ENCODE data around the gene CLCN1.
A peak's percentile ranks its signal among the peaks of the same experiment; 100 is the strongest.

CLCN1 gene

DNA sequence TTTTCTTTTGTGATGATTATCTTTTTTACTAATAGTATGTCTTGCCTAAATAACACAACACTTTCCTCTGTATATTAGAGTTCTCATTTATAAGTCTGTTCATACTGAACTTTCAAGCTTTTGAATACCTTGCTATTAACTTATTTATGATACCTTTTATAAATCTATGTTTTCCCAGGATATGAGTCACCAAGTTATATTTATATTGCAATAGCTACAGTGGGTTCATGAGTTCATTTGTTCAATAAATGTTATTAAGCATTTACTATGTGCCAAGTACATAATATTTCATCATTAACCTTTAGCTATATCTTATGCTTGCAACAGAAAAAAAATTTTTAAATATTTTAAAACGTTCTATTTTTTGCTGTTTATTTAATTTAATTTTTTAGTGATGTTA lies 18.3 kb downstream of the CLCN1 start:
- Histone ChIP-seq H3K9me3 (ENCODE audit: control insufficient read depth, insufficient read depth, low read length) (no peaks in the 10 kb centered on the region), H3K4me1 (ENCODE audit: control insufficient read depth, insufficient read depth, low read length) (no peaks in the 10 kb centered on the region)

DNA sequence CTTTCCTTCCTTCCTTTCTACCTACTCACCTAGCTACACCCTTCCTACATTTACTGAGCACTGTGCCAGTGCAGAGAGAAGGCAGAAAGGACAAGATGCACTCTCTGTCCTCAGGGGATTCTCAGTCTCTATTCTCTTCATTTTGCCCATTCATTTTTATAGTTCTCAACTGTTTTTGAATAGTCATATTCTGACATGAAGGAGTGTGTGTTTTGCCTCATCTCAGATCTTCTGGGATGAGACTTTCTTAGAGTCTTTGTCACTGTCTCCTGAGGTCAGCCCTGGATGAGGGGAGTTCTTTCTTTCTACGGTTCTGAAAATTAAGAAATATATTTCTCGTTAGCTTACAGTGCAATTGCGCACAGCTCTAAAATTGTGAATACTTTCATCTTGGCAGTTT lies 21.3 kb downstream of the CLCN1 start:
- H3K36me3 ChIP-seq (ENCODE audit: control insufficient read depth, insufficient read depth, low read length), result no peaks in the 10 kb centered on the region
- no peak overlapping the region for H3K9ac ChIP-seq (ENCODE audit: low read depth, low read length)
- H3K9me3 ChIP-seq (ENCODE audit: control insufficient read depth, insufficient read depth, low read length), result no peaks in the 10 kb centered on the region
- no peak overlapping the region for H3K4me3 ChIP-seq (ENCODE audit: low read depth, low read length)
- H3K27ac ChIP-seq (ENCODE audit: low read depth, low read length), result no peak overlapping the region
- no peaks in the 10 kb centered on the region for H3K4me1 ChIP-seq (ENCODE audit: control insufficient read depth, insufficient read depth, low read length)
- H3K27me3 ChIP-seq (ENCODE audit: control insufficient read depth, insufficient read depth, low read length), result no peaks in the 10 kb centered on the region

More for the DNA sequence above, 18.3 kb downstream of the CLCN1 start:
- Histone ChIP-seq H3K27ac (ENCODE audit: low read depth, low read length) (no peak overlapping the region), H3K9ac (ENCODE audit: low read depth, low read length) (no peak overlapping the region), H3K27me3 (ENCODE audit: control insufficient read depth, insufficient read depth, low read length) (no peaks in the 10 kb centered on the region), H3K36me3 (ENCODE audit: control insufficient read depth, insufficient read depth, low read length) (no peaks in the 10 kb centered on the region), H3K4me3 (ENCODE audit: low read depth, low read length) (no peak overlapping the region)

DNA sequence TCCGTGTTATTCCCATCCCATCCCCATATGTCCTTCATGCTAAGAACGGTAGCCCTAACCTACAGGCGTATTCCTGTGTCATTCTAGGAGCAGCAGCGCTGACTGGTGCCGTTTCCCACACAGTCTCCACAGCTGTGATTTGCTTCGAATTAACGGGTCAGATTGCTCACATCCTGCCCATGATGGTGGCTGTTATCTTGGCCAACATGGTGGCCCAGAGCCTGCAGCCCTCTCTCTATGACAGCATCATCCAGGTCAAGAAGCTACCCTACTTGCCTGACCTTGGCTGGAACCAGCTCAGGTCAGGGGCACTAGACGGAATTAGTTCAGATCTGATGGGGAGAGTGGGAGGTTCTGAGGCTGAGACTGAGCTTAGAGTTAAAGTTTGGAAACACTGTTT lies 25.9 kb downstream of the CLCN1 start:
- Histone ChIP-seq H3K36me3 (ENCODE audit: control insufficient read depth, insufficient read depth, low read length) (no peaks in the 10 kb centered on the region), H3K9ac (ENCODE audit: low read depth, low read length) (no peak overlapping the region), H3K9me3 (ENCODE audit: control insufficient read depth, insufficient read depth, low read length) (no peaks in the 10 kb centered on the region), H3K27ac (ENCODE audit: low read depth, low read length) (no peak overlapping the region), H3K4me1 (ENCODE audit: control insufficient read depth, insufficient read depth, low read length) (peaks cover 4% of the 10 kb centered on the region), H3K27me3 (ENCODE audit: control insufficient read depth, insufficient read depth, low read length) (peaks cover 7% of the 10 kb centered on the region), H3K4me3 (ENCODE audit: low read depth, low read length) (no peak overlapping the region)

DNA sequence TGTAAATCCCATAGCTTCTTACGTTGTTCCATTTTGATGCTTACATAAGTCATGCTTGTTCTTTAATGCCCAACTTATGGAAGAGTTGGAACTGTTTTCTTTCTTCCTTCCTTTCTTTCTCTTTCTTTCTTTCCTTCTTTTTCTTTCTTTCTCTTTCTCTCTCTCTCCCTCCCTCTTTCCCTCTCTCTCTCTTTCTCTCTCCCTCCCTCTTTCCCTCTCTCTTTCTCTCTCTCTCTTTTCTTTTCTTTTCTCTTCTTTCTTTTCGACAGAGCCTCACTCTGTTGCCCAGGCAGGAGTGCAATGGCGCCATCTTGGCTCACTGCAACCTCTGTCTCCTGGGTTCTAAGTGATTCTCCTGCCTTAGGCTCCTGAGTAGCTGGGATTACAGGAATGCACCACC lies 27.7 kb downstream of the CLCN1 start:
- H3K4me3 ChIP-seq (ENCODE audit: low read depth, low read length), result no peak overlapping the region
- no peaks in the 10 kb centered on the region for H3K36me3 ChIP-seq (ENCODE audit: control insufficient read depth, insufficient read depth, low read length)
- no peaks in the 10 kb centered on the region for H3K9me3 ChIP-seq (ENCODE audit: control insufficient read depth, insufficient read depth, low read length)
- no peak overlapping the region for H3K9ac ChIP-seq (ENCODE audit: low read depth, low read length)
- peaks cover 9% of the 10 kb centered on the region for H3K27me3 ChIP-seq (ENCODE audit: control insufficient read depth, insufficient read depth, low read length)
- H3K4me1 ChIP-seq (ENCODE audit: control insufficient read depth, insufficient read depth, low read length), result peaks cover 4% of the 10 kb centered on the region
- no peak overlapping the region for H3K27ac ChIP-seq (ENCODE audit: low read depth, low read length)

DNA sequence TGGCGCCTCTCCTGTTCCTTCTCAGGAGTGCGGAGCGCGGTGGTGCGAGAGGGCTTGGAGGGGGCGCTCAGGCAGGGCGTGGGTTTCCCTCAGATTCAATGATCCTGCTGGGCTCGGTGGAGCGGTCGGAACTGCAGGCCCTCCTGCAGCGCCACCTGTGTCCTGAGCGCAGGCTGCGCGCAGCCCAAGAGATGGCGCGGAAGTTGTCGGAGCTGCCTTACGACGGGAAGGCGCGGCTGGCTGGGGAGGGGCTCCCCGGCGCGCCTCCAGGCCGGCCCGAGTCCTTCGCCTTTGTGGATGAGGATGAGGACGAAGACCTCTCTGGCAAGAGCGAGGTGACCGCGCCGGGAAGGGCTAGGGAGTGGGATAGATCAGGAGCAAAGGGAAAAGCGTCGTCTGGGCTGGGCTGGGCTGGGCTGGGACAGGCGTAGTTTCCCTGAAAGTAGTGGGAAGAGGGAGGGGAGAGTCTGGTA lies 29.6 kb downstream of the CLCN1 start:
- H3K27ac ChIP-seq (ENCODE audit: low read depth, low read length), result peak overlapping the region; percentile 29
- peaks cover 9% of the 10 kb centered on the region for H3K27me3 ChIP-seq (ENCODE audit: control insufficient read depth, insufficient read depth, low read length)
- H3K9ac ChIP-seq (ENCODE audit: low read depth, low read length), result no peak overlapping the region
- no peaks in the 10 kb centered on the region for H3K36me3 ChIP-seq (ENCODE audit: control insufficient read depth, insufficient read depth, low read length)
- peak overlapping the region; percentile 51 for H3K4me3 ChIP-seq (ENCODE audit: low read depth, low read length)
- peaks cover 4% of the 10 kb centered on the region for H3K4me1 ChIP-seq (ENCODE audit: control insufficient read depth, insufficient read depth, low read length)
- no peaks in the 10 kb centered on the region for H3K9me3 ChIP-seq (ENCODE audit: control insufficient read depth, insufficient read depth, low read length)

DNA sequence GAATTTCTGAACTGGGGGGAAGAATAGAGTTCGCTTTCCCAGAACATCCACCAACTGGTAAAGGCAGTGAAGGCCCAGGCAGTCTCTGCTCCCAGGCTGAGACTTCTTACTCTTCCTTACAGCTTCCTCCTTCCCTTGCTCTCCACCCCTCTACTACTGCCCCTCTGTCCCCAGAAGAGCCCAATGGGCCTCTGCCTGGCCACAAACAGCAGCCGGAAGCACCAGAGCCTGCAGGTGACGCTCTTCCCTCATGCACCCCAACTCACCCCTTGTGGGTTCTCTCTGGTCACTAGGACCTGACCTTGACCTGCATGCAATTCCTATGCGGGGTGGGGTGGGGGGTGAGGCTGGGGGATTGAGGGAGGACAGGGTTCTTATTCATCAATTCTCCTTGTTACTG lies 30.1 kb downstream of the CLCN1 start:
- no peaks in the 10 kb centered on the region for H3K36me3 ChIP-seq (ENCODE audit: control insufficient read depth, insufficient read depth, low read length)
- peak overlapping the region; percentile 51; the same call in 1 of the 2 replicates for H3K4me3 ChIP-seq (ENCODE audit: low read depth, low read length)
- peaks cover 9% of the 10 kb centered on the region for H3K27me3 ChIP-seq (ENCODE audit: control insufficient read depth, insufficient read depth, low read length)
- no peak overlapping the region for H3K27ac ChIP-seq (ENCODE audit: low read depth, low read length)
- H3K4me1 ChIP-seq (ENCODE audit: control insufficient read depth, insufficient read depth, low read length), result peaks cover 4% of the 10 kb centered on the region
- no peaks in the 10 kb centered on the region for H3K9me3 ChIP-seq (ENCODE audit: control insufficient read depth, insufficient read depth, low read length)
- H3K9ac ChIP-seq (ENCODE audit: low read depth, low read length), result no peak overlapping the region

DNA sequence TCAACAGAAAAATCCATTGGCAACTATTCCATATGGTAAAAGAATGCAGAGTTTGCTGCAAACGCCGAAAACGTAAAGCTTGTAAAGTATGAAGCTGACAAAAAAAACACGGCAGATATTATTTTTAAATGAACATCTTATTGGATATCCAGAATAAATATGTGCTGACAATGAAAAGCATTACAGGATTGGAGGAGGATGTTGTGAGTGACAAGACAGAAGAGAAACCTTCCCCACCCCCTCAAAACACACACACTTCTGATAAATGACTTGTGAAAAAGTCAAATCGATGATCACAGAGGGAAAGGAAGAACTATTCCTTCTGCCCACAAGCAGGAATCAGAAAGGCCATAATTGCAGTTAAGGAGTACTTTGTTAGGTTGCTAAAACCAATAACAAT lies 32.0 kb downstream of the CLCN1 start:
- no peak overlapping the region for H3K4me3 ChIP-seq (ENCODE audit: low read depth, low read length)
- H3K9me3 ChIP-seq (ENCODE audit: control insufficient read depth, insufficient read depth, low read length), result no peaks in the 10 kb centered on the region
- peaks cover 9% of the 10 kb centered on the region for H3K27me3 ChIP-seq (ENCODE audit: control insufficient read depth, insufficient read depth, low read length)
- H3K9ac ChIP-seq (ENCODE audit: low read depth, low read length), result no peak overlapping the region
- peaks cover 4% of the 10 kb centered on the region for H3K4me1 ChIP-seq (ENCODE audit: control insufficient read depth, insufficient read depth, low read length)
- no peak overlapping the region for H3K27ac ChIP-seq (ENCODE audit: low read depth, low read length)
- no peaks in the 10 kb centered on the region for H3K36me3 ChIP-seq (ENCODE audit: control insufficient read depth, insufficient read depth, low read length)

DNA sequence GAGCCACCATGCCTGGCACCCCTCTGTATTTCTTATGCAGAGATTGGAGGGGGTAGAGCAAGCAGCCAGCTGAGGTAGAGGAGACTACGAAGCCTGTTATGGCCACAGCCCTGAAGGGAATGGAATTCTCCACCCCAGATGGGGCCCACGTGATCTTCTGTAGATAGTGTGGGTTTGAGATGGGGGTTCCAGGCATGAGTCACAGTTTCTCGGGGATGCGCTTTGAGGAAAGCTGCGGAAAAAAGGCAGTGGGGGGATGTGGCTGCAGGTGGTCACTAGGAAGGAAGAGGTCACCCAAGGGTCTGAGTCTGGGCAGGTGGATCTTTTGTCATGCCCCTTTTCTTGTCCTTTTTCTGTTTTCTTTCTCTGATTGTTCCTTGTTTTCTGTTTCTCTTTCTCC lies 35.1 kb downstream of the CLCN1 start:
- Histone ChIP-seq H3K27ac (ENCODE audit: low read depth, low read length) (no peak overlapping the region), H3K4me1 (ENCODE audit: control insufficient read depth, insufficient read depth, low read length) (no peaks in the 10 kb centered on the region; the same call in 1 of the 2 replicates), H3K27me3 (ENCODE audit: control insufficient read depth, insufficient read depth, low read length) (peaks cover 9% of the 10 kb centered on the region), H3K36me3 (ENCODE audit: control insufficient read depth, insufficient read depth, low read length) (peaks cover 5% of the 10 kb centered on the region), H3K9ac (ENCODE audit: low read depth, low read length) (no peak overlapping the region), H3K4me3 (ENCODE audit: low read depth, low read length) (no peak overlapping the region), H3K9me3 (ENCODE audit: control insufficient read depth, insufficient read depth, low read length) (no peaks in the 10 kb centered on the region)

DNA sequence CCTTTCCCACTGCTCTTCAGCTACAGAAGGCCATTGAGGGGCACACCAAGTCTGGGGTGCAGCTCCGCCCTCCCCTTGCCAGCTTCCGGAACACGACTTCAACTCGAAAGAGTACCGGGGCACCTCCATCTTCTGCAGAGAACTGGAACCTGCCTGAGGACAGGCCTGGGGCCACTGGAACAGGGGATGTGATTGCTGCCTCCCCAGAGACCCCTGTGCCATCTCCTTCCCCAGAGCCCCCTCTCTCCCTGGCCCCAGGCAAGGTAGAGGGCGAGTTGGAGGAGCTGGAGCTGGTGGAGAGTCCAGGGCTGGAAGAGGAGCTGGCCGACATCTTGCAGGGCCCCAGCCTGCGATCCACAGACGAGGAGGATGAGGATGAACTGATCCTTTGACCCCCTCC lies 35.7 kb downstream of the CLCN1 start:
- Histone ChIP-seq H3K9me3 (ENCODE audit: control insufficient read depth, insufficient read depth, low read length) (no peaks in the 10 kb centered on the region), H3K36me3 (ENCODE audit: control insufficient read depth, insufficient read depth, low read length) (peaks cover 10% of the 10 kb centered on the region), H3K27ac (ENCODE audit: low read depth, low read length) (no peak overlapping the region), H3K4me3 (ENCODE audit: low read depth, low read length) (no peak overlapping the region), H3K27me3 (ENCODE audit: control insufficient read depth, insufficient read depth, low read length) (peaks cover 5% of the 10 kb centered on the region), H3K9ac (ENCODE audit: low read depth, low read length) (no peak overlapping the region), H3K4me1 (ENCODE audit: control insufficient read depth, insufficient read depth, low read length) (no peaks in the 10 kb centered on the region; the same call in 1 of the 2 replicates)

DNA sequence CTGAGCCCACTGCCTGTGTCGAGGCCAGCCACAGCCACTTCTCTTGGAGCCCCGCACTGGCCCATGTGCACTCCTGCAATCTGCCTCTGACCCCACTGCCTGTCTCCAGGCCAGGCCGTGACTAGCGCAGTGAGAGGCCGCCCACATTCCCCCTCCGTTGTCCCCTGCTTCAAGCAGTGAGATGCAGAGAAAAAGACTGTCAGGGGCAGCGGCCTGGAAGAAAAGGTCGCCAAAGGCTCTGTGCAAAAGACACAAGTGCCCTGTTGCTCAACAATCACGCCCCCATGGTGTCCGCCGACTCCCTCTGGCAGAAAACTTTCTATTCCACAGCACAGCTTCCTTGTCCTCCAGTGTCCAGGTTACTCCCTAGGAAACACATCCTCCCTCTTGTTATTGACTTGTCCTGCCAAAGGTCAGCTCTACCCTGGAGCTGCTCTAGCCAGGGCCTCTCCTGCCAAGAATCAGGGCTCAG lies 36.7 kb downstream of the CLCN1 start:
- no peaks in the 10 kb centered on the region for H3K9me3 ChIP-seq (ENCODE audit: control insufficient read depth, insufficient read depth, low read length)
- no peaks in the 10 kb centered on the region; the same call in 1 of the 2 replicates for H3K4me1 ChIP-seq (ENCODE audit: control insufficient read depth, insufficient read depth, low read length)
- no peak overlapping the region for H3K4me3 ChIP-seq (ENCODE audit: low read depth, low read length)
- peaks cover 17% of the 10 kb centered on the region for H3K36me3 ChIP-seq (ENCODE audit: control insufficient read depth, insufficient read depth, low read length)
- no peak overlapping the region for H3K9ac ChIP-seq (ENCODE audit: low read depth, low read length)
- H3K27me3 ChIP-seq (ENCODE audit: control insufficient read depth, insufficient read depth, low read length), result no peaks in the 10 kb centered on the region
- H3K27ac ChIP-seq (ENCODE audit: low read depth, low read length), result peak overlapping the region; percentile 35

DNA sequence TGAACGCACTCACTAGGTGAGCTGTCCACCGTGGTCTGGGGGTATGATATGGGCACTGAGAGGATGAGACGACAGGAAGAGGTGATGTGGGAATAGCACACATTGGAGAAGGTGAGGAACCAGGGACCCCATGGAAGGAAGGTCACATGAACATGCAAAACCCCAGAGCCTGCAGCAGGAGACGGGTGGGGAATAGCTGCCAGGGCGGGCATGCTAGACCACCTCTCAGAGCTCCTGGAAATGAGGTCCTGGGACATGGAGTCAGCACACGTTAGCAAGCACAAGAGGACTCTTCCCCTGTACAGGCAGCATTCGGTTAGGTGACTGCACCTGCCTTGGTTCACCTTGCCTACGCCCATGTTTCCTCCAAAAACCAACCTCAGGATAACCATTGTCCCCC lies 38.5 kb downstream of the CLCN1 start:
- Histone ChIP-seq H3K4me3 (ENCODE audit: low read depth, low read length) (no peak overlapping the region), H3K9me3 (ENCODE audit: control insufficient read depth, insufficient read depth, low read length) (no peaks in the 10 kb centered on the region), H3K27me3 (ENCODE audit: control insufficient read depth, insufficient read depth, low read length) (no peaks in the 10 kb centered on the region), H3K36me3 (ENCODE audit: control insufficient read depth, insufficient read depth, low read length) (peaks cover 35% of the 10 kb centered on the region), H3K27ac (ENCODE audit: low read depth, low read length) (no peak overlapping the region), H3K4me1 (ENCODE audit: control insufficient read depth, insufficient read depth, low read length) (no peaks in the 10 kb centered on the region; the same call in 1 of the 2 replicates), H3K9ac (ENCODE audit: low read depth, low read length) (no peak overlapping the region)

All from HUES48 (cell line).